ENCODE results near the gene SLC41A3. TPM values are rescaled to one million over a fixed set of nuclear protein-coding genes. Genes with fewer than 3 reads are reported as not detected.
"Not testable (repeated sequence)": the region's sequence is repeated elsewhere in the genome, so short reads cannot be mapped to it uniquely, and the experiment has no call there.

The SLC41A3 gene
- total RNA-seq, 4 donors from 2014 or later: 22.7 to 41.5 (median 29.1) TPM

DNA sequence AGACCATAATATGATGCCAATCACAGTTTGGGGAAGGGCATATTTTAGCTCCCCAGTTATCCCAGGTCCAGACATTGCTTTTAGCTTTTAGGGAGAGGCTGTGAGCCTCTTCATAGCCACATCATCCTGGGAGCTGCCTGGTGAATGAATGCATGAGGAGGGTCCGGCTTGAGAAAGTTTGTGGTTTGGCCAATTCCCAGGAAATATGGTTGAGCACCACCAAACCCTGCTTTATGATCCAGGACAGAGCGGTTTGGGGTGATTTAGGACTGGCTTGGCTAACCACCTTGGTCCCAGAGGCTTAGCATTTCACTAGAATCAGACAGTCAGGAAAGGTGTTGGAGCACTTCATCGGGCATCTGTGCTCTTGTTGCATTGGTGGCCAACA lies 107.9 kb downstream of the SLC41A3 start:
- H3K27me3 ChIP-seq: peaks cover 12% of the 10 kb centered on the region
- in situ Hi-C loops (cut with MboI; ENCODE audit: low pct_ligation_motif_present in 1 of 4, low pct_unique_long_range_greater_than_20kb in 1 of 4, low sequenced_read_pairs in 3 of 4); H3K36me3 ChIP-seq; H3K27ac ChIP-seq; intact Hi-C loops (cut with DNase I; ENCODE audit: low total_unique reads); H3K4me3 ChIP-seq; H3K4me1 ChIP-seq; DNase-seq; H3K9me3 ChIP-seq: not testable (repeated sequence)
- 95% methylated on average over 3 of the region's 3 CpGs; no CpG with 5 or more reads in 1 of the 2 donors for WGBS, 2 donors (ENCODE audit: low coverage in 1 of 2)

DNA sequence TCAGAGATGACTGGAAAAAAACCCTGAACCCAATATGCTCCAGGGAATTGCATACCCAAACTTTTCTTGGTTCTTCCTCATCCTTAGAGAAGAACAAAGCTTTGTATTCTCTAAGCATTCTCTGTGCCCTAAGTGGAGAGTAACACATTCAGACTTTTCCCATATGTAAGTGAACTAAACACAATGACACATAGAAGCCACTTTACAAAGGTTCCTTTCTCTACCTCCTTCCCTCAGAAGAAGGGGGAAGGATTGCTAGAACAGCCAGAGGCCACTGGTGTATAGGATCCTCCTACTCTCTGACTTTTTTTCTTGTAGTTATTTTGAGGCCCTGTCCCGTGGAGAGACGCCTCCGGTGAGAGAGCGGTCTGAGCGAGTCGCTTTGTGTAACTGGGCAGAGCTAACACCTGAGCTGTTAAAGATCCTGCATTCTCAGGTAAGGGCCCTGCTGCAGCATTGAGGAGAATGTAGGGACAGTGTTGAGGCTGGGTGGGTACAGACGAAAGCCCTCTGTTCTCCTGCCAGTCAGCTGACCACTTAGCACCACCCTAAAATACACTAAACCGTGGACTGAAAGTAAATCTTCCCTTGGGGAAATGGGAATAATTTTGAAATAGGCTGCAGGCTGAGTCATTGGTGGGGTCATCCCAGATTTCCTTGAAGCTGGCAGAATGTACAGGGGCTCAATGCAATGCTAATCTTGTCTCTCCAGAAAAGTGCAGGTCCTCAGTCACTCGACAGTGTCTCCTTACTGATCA lies 108.5 kb downstream of the SLC41A3 start:
- intact Hi-C loops (cut with DNase I; ENCODE audit: low total_unique reads); H3K27ac ChIP-seq; H3K9me3 ChIP-seq; H3K36me3 ChIP-seq; in situ Hi-C loops (cut with MboI; ENCODE audit: low pct_ligation_motif_present in 1 of 4, low pct_unique_long_range_greater_than_20kb in 1 of 4, low sequenced_read_pairs in 3 of 4); H3K4me1 ChIP-seq; H3K4me3 ChIP-seq; DNase-seq: not testable (repeated sequence)
- H3K27me3 ChIP-seq: peaks cover 18% of the 10 kb centered on the region
- whole genome bisulfite sequencing, 2 donors (ENCODE audit: low coverage in 1 of 2): 80 to 88% methylated on average over 1 to 9 of the region's 9 CpGs

DNA sequence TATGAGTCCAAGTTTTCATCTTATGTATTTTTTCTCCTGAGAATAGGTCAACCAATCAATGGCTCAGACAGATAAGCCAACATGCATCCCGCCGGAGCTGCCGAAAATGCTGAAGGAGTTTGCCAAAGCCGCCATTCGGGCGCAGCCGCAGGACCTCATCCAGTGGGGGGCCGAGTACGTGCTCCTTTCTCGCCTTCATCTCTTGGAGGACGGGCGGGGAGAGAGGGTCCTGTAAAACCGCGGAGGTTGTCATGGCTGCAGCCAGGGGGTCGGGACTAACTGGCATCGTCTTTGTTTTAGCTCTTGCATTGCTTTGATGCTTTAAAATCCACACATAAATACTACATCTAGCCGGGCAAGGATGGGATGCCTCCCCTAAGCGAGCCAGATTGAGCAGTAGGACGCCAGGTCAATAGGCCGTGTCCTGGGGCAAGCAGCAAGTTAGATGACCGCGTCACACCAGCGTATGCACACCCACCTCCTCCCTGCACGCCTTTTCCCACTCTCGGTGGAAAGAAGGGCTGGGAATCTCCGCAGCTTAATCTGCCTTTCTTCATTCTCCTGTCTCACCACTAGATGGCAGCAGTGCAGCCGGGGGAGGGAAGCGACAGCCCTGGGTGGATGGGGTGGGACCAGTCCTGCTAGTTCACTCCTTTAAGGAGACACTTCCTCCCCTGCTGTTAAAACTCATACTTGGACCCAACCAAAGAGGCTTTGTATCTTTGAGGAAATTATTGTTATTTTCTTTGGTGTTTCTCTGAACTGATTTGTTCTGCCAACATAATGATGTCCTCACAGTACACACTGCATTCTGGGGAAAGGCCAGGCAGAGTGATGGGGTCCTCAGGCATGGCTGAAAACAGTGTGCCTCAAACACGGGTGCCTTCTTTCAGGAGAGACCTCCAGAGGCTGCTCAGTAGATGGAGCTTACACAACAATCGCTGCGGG lies 111.7 kb downstream of the SLC41A3 start:
- H3K9me3 ChIP-seq; in situ Hi-C loops (cut with MboI; ENCODE audit: low pct_ligation_motif_present in 1 of 4, low pct_unique_long_range_greater_than_20kb in 1 of 4, low sequenced_read_pairs in 3 of 4); H3K36me3 ChIP-seq; H3K4me1 ChIP-seq; H3K27ac ChIP-seq; intact Hi-C loops (cut with DNase I; ENCODE audit: low total_unique reads): not testable (repeated sequence)
- DNase-seq: peak; percentile 20
- peaks cover 27% of the 10 kb centered on the region for H3K27me3 ChIP-seq
- TF ChIP-seq, protein P1, sequence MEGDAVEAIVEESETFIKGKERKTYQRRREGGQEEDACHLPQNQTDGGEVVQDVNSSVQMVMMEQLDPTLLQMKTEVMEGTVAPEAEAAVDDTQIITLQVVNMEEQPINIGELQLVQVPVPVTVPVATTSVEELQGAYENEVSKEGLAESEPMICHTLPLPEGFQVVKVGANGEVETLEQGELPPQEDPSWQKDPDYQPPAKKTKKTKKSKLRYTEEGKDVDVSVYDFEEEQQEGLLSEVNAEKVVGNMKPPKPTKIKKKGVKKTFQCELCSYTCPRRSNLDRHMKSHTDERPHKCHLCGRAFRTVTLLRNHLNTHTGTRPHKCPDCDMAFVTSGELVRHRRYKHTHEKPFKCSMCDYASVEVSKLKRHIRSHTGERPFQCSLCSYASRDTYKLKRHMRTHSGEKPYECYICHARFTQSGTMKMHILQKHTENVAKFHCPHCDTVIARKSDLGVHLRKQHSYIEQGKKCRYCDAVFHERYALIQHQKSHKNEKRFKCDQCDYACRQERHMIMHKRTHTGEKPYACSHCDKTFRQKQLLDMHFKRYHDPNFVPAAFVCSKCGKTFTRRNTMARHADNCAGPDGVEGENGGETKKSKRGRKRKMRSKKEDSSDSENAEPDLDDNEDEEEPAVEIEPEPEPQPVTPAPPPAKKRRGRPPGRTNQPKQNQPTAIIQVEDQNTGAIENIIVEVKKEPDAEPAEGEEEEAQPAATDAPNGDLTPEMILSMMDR (IDR thresholded peaks at IDR 0.05): peak; percentile 69 to 81 (median 78)
- H3K4me3 ChIP-seq: peak overlapping the region in 3 of 4 donors; percentile 11 to 37 (median 17)
- 7% methylated on average over 29 of the region's 31 CpGs; no CpG with 5 or more reads in 1 of the 2 donors for WGBS, 2 donors (ENCODE audit: low coverage in 1 of 2)

DNA sequence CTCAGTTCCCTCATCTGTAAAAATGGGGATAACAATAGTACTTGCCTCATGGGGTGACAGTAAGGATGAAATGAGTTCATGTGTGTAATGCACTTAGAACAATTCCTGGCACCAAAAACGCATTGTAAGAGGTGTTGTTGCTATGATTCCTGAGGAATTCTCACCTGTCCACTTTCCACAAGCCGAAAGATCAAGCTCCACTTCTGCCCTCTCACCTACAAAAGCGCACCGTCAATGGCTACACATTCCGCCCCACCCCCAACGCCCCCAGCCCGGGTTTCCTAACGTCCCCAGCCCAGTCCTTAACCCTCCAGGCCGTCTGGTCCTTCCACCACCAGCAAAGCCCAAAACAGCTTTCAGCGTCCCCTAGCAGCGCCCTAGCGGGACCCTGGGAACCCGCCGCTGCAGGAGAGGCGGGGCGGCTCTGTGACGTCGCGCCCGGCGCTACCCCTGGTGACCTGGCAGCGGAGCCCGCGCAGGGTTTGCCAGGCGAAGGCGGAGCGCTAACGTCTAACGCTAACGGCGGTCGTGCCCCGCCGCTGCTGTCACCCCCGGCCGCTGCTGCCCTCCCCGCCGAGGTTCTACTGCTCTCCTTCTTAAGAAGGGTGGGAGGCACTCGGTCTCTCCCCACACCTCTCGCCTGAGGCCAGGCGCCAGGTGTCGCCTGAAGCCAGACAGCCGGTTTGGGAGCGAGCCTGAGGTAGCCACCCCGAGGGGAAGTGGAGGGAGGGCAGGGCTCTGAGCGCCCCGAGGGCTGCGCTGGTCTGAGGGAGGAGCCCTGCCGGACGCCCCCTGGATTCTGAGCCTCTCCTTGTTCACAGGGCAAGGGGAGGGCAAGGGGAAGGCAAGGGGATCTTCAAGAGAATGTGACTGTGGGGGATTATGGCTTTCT lies 115.0 kb downstream of the SLC41A3 start, which contains the start of gene ROPN1B:
ROPN1B (plus strand) TSS at position 478 of the 892 bp plus-strand sequence. CDS start 2,877 bp downstream, outside the sequence.
- peaks cover 27% of the 10 kb centered on the region for H3K27me3 ChIP-seq

DNA sequence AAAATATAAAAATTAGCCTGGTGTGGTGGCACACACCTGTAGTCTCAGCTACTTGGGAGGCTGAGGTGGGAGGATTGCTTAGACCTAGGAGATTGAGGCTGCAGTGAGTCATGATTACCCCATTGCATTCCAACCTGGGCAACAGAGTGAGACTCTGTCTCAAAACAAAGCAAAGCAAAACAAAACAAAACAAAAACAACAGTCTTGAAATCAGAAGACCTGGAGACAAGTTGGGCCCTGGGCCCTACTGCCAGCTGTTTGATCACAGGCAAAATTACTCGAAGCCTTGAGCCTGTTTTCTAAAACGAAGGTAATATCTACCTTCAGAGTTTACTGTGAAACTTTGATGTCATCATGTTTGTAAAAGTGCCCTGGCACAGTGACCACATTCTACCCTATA lies 115.8 kb downstream of the SLC41A3 start:
- H3K9me3 ChIP-seq; intact Hi-C loops (cut with DNase I; ENCODE audit: low total_unique reads); H3K4me3 ChIP-seq; DNase-seq; H3K36me3 ChIP-seq; H3K4me1 ChIP-seq; H3K27ac ChIP-seq; in situ Hi-C loops (cut with MboI; ENCODE audit: low pct_ligation_motif_present in 1 of 4, low pct_unique_long_range_greater_than_20kb in 1 of 4, low sequenced_read_pairs in 3 of 4): not testable (repeated sequence)
- H3K27me3 ChIP-seq: peaks cover 33% of the 10 kb centered on the region
- WGBS, 2 donors (ENCODE audit: low coverage in 1 of 2): 73 to 94% methylated on average over 2 of the region's 2 CpGs

More for the DNA sequence above, 115.0 kb downstream of the SLC41A3 start, which contains the start of gene ROPN1B:
- H3K9me3 ChIP-seq; DNase-seq; H3K36me3 ChIP-seq; in situ Hi-C loops (cut with MboI; ENCODE audit: low pct_ligation_motif_present in 1 of 4, low pct_unique_long_range_greater_than_20kb in 1 of 4, low sequenced_read_pairs in 3 of 4); H3K4me1 ChIP-seq; intact Hi-C loops (cut with DNase I; ENCODE audit: low total_unique reads); H3K4me3 ChIP-seq; H3K27ac ChIP-seq: not testable (repeated sequence)
- 3% methylated on average over 5 of the region's 50 CpGs; no CpG with 5 or more reads in 1 of the 2 donors for WGBS, 2 donors (ENCODE audit: low coverage in 1 of 2)

DNA sequence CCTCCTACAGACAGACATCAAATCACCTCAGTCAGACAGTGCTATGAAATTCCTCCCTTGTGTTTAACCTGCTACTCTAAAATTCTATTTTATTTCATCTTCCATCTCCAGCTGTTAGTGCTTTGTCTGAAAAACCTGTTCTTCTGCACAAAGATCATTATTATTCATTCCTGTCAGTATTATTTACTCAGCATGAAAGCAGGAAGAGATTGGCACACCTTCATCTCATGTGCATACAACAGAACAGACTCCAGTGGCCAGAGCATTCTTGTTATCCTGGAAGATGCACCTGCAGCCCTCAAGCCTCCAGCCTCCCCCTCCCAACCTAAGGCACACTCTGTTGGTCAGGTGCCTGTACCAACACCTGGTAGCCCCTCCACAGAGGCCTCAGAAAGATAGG lies 116.8 kb downstream of the SLC41A3 start:
- no peak for DNase-seq
- H3K4me3 ChIP-seq: no peak overlapping the region
- no peak for TF ChIP-seq EP300 (IDR thresholded peaks at IDR 0.05; ENCODE audit: low read depth)
- no peak for TF ChIP-seq POLR2AphosphoS5 (IDR thresholded peaks at IDR 0.05)
- no peak for TF ChIP-seq POLR2A (IDR thresholded peaks at IDR 0.05)
- TF ChIP-seq, protein P1 (IDR thresholded peaks at IDR 0.05): no peak
- no peaks in the 10 kb centered on the region for H3K36me3 ChIP-seq
- H3K27ac ChIP-seq: no peak overlapping the region
- intact Hi-C loops (cut with DNase I; ENCODE audit: low total_unique reads): no loop called here
- peaks cover 32% of the 10 kb centered on the region for H3K27me3 ChIP-seq
- in situ Hi-C loops (cut with MboI; ENCODE audit: low pct_ligation_motif_present in 1 of 4, low pct_unique_long_range_greater_than_20kb in 1 of 4, low sequenced_read_pairs in 3 of 4): no loop called here
- H3K9me3 ChIP-seq: no peaks in the 10 kb centered on the region
- peaks cover 2 to 6% (median 4%) of the 10 kb centered on the region in 4 donors for H3K4me1 ChIP-seq

Data from transverse colon (tissue), 4 donors.